Heart left ventricle (tissue), 13 donors: Measurements from ENCODE around the gene ALPG.

ENCODE experiments used
- POLR2A ChIP-seq, 2 donors: fragments of 450-650 bp; IDR thresholded peaks; one replicate each; pipeline ENCODE4 v1.6.1; 2017; ENCODE audit warnings: antibody characterized with exemption in 2 of 2, mild to moderate bottlenecking in 2 of 2, moderate library complexity in 2 of 2
- TF ChIP-seq, protein P1 (sequence below), 12 donors: fragments of 200-600 bp; sonication (generic) in 4 of 12; IDR thresholded peaks; one replicate each; pipeline versions ENCODE4 v1.5.0 to v1.8.0; 2018 to 2022; ENCODE audit warnings: antibody characterized with exemption in 12 of 12, mild to moderate bottlenecking in 5 of 12
- donor health status: ischemic (EF 13 %, LVEDD 7.1; RV severe dilation, severe dysfunction).
- donor health status: DM: no; HTN: yes; CAD: no.
- donor health status: DM: no; HTN: no; CAD: no.
- donor health status: ischemic (EF 25% LVEDD 6.9; RV normal size, moderate dysfunction).
- donor health status: ischemic (EF 25% LVEDD 5.7; RV mildly dilated, moderate dysfunction).
- donor health status: ischemic (EF 35%, LVEDD 5.7; RV mildly dilated, moderate dysfunction).
- donor health status: nonischemic (EF 11% LVEDD 7.7; RV severe dilation, severe dysfunction).
- donor health status: DM: yes; HTN: yes; CAD: no.
- donor health status: PGD.
- donor health status: ischemic (EF 29% LVEDD 5.4; RV normal size, mild dysfunction).
- donor health status: nonischemic (EF 23%, LVEDD 6.1; RV moderate dilation, normal function).

DNA sequence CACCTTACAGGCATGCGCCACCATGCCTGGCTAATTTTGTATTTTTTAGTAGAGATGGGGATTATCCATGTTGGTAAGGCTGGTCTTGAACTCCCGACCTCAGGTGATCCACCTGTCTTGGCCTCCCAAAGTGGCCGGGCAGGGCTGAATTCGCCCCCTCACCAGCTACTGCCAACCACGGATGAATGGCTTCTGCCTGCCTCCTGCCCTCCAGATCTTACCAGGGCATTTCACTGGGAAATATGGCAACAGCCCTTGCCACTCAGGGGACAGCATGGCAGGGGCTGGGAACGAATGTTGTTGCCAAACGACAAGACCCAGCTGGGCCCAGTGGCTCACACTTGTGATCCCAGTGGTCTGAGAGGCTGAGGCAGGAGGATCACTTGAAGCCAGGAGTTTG is 29.9 kb upstream of the ALPG start:
- TF ChIP-seq, protein P1, sequence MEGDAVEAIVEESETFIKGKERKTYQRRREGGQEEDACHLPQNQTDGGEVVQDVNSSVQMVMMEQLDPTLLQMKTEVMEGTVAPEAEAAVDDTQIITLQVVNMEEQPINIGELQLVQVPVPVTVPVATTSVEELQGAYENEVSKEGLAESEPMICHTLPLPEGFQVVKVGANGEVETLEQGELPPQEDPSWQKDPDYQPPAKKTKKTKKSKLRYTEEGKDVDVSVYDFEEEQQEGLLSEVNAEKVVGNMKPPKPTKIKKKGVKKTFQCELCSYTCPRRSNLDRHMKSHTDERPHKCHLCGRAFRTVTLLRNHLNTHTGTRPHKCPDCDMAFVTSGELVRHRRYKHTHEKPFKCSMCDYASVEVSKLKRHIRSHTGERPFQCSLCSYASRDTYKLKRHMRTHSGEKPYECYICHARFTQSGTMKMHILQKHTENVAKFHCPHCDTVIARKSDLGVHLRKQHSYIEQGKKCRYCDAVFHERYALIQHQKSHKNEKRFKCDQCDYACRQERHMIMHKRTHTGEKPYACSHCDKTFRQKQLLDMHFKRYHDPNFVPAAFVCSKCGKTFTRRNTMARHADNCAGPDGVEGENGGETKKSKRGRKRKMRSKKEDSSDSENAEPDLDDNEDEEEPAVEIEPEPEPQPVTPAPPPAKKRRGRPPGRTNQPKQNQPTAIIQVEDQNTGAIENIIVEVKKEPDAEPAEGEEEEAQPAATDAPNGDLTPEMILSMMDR (IDR thresholded peaks at IDR 0.05), result no peak
- no peak for TF ChIP-seq POLR2A (IDR thresholded peaks at IDR 0.05)
